K562 (cell line): ENCODE results near the gene WASL. TPM values are rescaled to one million over a fixed set of nuclear protein-coding genes. Genes with fewer than 3 reads are reported as not detected.

Source experiments
- ATAC-seq: fragments of 200-7000 bp; cut with Tn5 transposase; 3 replicates; pipeline ENCODE4 v1.9.1; 2020; ENCODE audit warnings: moderate library complexity
- BruUV-seq: library from RNA; stranded (reverse); fragments of 400-500 nt; replicated peaks from 2 replicates; lab custom pipeline; 2021; lab: Mats Ljungman, UMichigan
- CTCF ChIA-PET: fragments of 300-600 bp; formaldehyde crosslinking; extraction: SDS; loops from one replicate; lab custom pipeline; 2021; ENCODE audit warnings: low intra/inter-chr PET ratio; lab: Yijun Ruan, JAX
- POLR2A ChIA-PET: fragments of 300-600, 350-650 bp; sonication (Branson Sonifier 250); formaldehyde crosslinking; extraction: SDS; loops from one replicate; lab custom pipeline; 2021; ENCODE audit warnings: antibody characterized with exemption, inconsistent platforms; lab: Yijun Ruan, JAX
- DNase-seq, 4 experiments: peaks; one replicate each; pipeline versions ENCODE4 v3.0.0 to v3.0.0-alpha.2; 2011 to 2018; ENCODE audit warnings: low spot score in 3 of 4, mixed read lengths in 3 of 4; ENCODE audit errors: extremely low read depth in 1 of 4
- FAIRE-seq: peaks from 2 replicates; lab custom pipeline; 2011; peaks lifted over from hg19 to GRCh38; lab: Jason Lieb, UNC
- H2AFZ ChIP-seq: 2 replicates; pipeline ENCODE4 v1.6.0; 2011; ENCODE audit warnings: low read depth, low read length, control low read depth, inconsistent platforms
- H3K27ac ChIP-seq: fragments of 200-600 bp; 3 replicates; pipeline ENCODE4 v1.8.0; 2011; ENCODE audit warnings: low read depth, mild to moderate bottlenecking, control low read depth, inconsistent platforms, low read length, moderate library complexity, mixed read lengths; ENCODE audit errors: extremely low read depth
- H3K27me3 ChIP-seq, 2 experiments: fragments of 300-600 bp in 1 of 2; 2 replicates in 1 of 2; 3 replicates in 1 of 2; pipeline versions ENCODE4 v1.6.0 to v1.8.0; 2011; ENCODE audit warnings: inconsistent platforms in 2 of 2, low read length in 2 of 2, mild to moderate bottlenecking in 1 of 2, mixed read lengths in 1 of 2, moderate library complexity in 1 of 2; ENCODE audit not compliant: control insufficient read depth in 2 of 2, insufficient read depth in 2 of 2
- H3K36me3 ChIP-seq: fragments of 300-600 bp; 3 replicates; pipeline ENCODE4 v1.8.0; 2011; ENCODE audit warnings: mild to moderate bottlenecking, low read length, inconsistent platforms; ENCODE audit not compliant: control insufficient read depth, insufficient read depth
- H3K4me1 ChIP-seq, 2 experiments: fragments of 200-600 bp in 1 of 2; replicated peaks in 1 of 2; 2 replicates in 1 of 2; 3 replicates in 1 of 2; pipeline versions ENCODE4 v1.5.1 to v1.8.0; 2011; ENCODE audit warnings: inconsistent platforms in 2 of 2, low read length in 2 of 2, mild to moderate bottlenecking in 1 of 2, mixed read lengths in 1 of 2, moderate library complexity in 1 of 2; ENCODE audit not compliant: control insufficient read depth in 2 of 2, insufficient read depth in 2 of 2
- H3K4me2 ChIP-seq: 2 replicates; pipeline ENCODE4 v1.6.1; 2011; ENCODE audit warnings: low read length, control low read depth, inconsistent platforms, mixed read lengths; ENCODE audit not compliant: insufficient read depth
- H3K4me3 ChIP-seq: fragments of 200-600 bp; sonication (generic), shearing (Covaris generic); 2 replicates; pipeline ENCODE4 v1.5.1; 2016; ENCODE audit warnings: control low read depth, inconsistent platforms
- H3K79me2 ChIP-seq: fragments of 200-600 bp; 3 replicates; pipeline ENCODE4 v1.8.0; 2011; ENCODE audit warnings: low read length, inconsistent platforms; ENCODE audit not compliant: control insufficient read depth, insufficient read depth
- H3K9ac ChIP-seq, 2 experiments: 2 replicates each; pipeline versions ENCODE4 v1.6.0 to v1.6.1; 2011; ENCODE audit warnings: low read depth in 2 of 2, low read length in 2 of 2, control low read depth in 1 of 2, inconsistent platforms in 1 of 2, mild to moderate bottlenecking in 1 of 2, mixed read lengths in 1 of 2; ENCODE audit not compliant: insufficient read depth in 1 of 2
- H3K9me1 ChIP-seq: one replicate; pipeline ENCODE4 v1.6.0; 2011; ENCODE audit warnings: inconsistent platforms, mild to moderate bottlenecking, low read length, moderate library complexity; ENCODE audit not compliant: control insufficient read depth, insufficient read depth
- H3K9me3 ChIP-seq: replicated peaks from 2 replicates; pipeline ENCODE4 v1.5.1; 2011; ENCODE audit warnings: low read depth, low read length, inconsistent platforms; ENCODE audit not compliant: control insufficient read depth, insufficient read depth
- H4K20me1 ChIP-seq: replicated peaks from 2 replicates; pipeline ENCODE4 v1.6.1; 2011; ENCODE audit warnings: low read length, inconsistent platforms, mixed read lengths; ENCODE audit not compliant: control insufficient read depth, insufficient read depth
- EP400 ChIP-seq: fragments of 450-650 bp; IDR thresholded peaks from 2 replicates; pipeline ENCODE4 v1.6.1; 2017; ENCODE audit warnings: antibody characterized with exemption, mild to moderate bottlenecking, moderate library complexity
- GTF2F1 ChIP-seq: IDR thresholded peaks from 2 replicates; pipeline ENCODE4 v1.6.1; 2011; ENCODE audit warnings: low read depth, low read length, improper control_type of control experiment
- NBN ChIP-seq: fragments of 450-650 bp; IDR thresholded peaks from 2 replicates; pipeline ENCODE4 v1.6.1; 2016; ENCODE audit warnings: low read depth, mild to moderate bottlenecking
- NCOA2 ChIP-seq, 2 experiments: fragments of 450-650 bp; IDR thresholded peaks; 2 replicates each; pipeline ENCODE4 v1.6.1; 2018; ENCODE audit warnings: mild to moderate bottlenecking in 2 of 2, moderate library complexity in 1 of 2; ENCODE audit not compliant: partially characterized antibody in 2 of 2
- NFXL1 ChIP-seq: fragments of 450-650 bp; formaldehyde crosslinking; IDR thresholded peaks from 2 replicates; pipeline ENCODE4 v1.4.0; 2021; ENCODE audit warnings: mild to moderate bottlenecking
- VEZF1 ChIP-seq: fragments of 200-800 bp; sonication (Bioruptor generic); IDR thresholded peaks from 2 replicates; pipeline ENCODE4 v1.6.1; 2017; ENCODE audit warnings: missing genetic modification characterization, missing compliant biosample characterization
- XRCC4 ChIP-seq: IDR thresholded peaks from one replicate; pipeline ENCODE4 v1.6.1; 2011; ENCODE audit not compliant: insufficient read depth, insufficient read length; ENCODE audit errors: extremely low read depth
- ZNF518B ChIP-seq: fragments of 250-450 bp; sonication (Bioruptor Pico); IDR thresholded peaks from 2 replicates; pipeline ENCODE4 v1.5.0; 2021; ENCODE audit warnings: mild to moderate bottlenecking, moderate library complexity
- WGBS: fragments of 100-300 bp; shearing (Covaris generic); methylation state at CpG from one replicate; pipeline ENCODE4 v1.1.6; 2016; ENCODE audit warnings: low coverage, mixed read lengths; ENCODE audit not compliant: insufficient coverage; ENCODE audit errors: missing lambda C conversion rate; 5-methylcytosine and 5-hydroxymethylcytosine counted together
- in situ Hi-C: fragments of 300-500 bp; cut with MboI; formaldehyde crosslinking; loops from 4 replicates; pipeline ENCODE4 v1.15.0; 2018; ENCODE audit warnings: inconsistent platforms, mixed read lengths
- intact Hi-C: fragments of 100-400 bp; cut with micrococcal nuclease; formaldehyde crosslinking; loops from 2 replicates; pipeline ENCODE4 v1.14.2; 2022
- polyA plus RNA-seq, 8 experiments: library from polyadenylated mRNA; depleted of rRNA in 4 of 8; stranded (reverse) in 5 of 8; unstranded in 3 of 8; fragments of >200 nt; fragmentation: Nextera tagmentation in 2 of 8; fragmentation: Illumina TruSeq in 1 of 8; extraction: Ambion mirVana in 2 of 8; extraction: Trizol in 1 of 8; gene quantifications; 2 replicates each; pipeline versions ENCODE4 v1.2.1 to v1.2.3, GENCODE V29; 2011 to 2014; ENCODE audit warnings: inconsistent platforms in 1 of 8, missing spikeins in 1 of 8
- total RNA-seq, 7 experiments: library from RNA; depleted of rRNA in 6 of 7; stranded (reverse); fragments of >200 nt in 6 of 7; fragmentation: Illumina TruSeq in 2 of 7; extraction: Trizol in 2 of 7; gene quantifications; 2 replicates each; pipeline versions ENCODE4 v1.2.1 to v1.2.3, GENCODE V29; 2011 to 2021; ENCODE audit warnings: low replicate concordance in 1 of 7

WASL gene
- total and polyA plus RNA-seq, 9 of the 15 experiments (the other 6 are each of a cell fraction or from before 2014, with no cell fraction given), result 3.2 to 13.9 (median 8.3) TPM

GRCh38 chr7:123724817-123725253, 24.0 kb downstream of the WASL start:
- peaks cover 3% of the 10 kb centered on the region; the same call in 1 of the 2 replicates for H4K20me1 ChIP-seq
- no peak overlapping the region for H3K27ac ChIP-seq
- H3K79me2 ChIP-seq, result peaks cover 100% of the 10 kb centered on the region
- intact Hi-C loops, result loop anchor here (5.0 kb wide), 1 partner anchor 1842 kb away; no protein-coding TSS in a partner anchor
- no TSS peak for BruUV-seq
- H3K4me1 ChIP-seq, result peaks cover 9 to 14% of the 10 kb centered on the region in 2 experiments
- FAIRE-seq (no peak), ATAC-seq (no peak), DNase-seq (no peak)
- H3K27me3 ChIP-seq, result no peaks in the 10 kb centered on the region
- H3K9me3 ChIP-seq, result no peaks in the 10 kb centered on the region
- 29% methylated on average over 3 of the region's 3 CpGs for WGBS
- H3K9me1 ChIP-seq, result no peaks in the 10 kb centered on the region
- H2AFZ ChIP-seq, result no peak overlapping the region
- H3K4me3 ChIP-seq, result no peak overlapping the region
- in situ Hi-C loops, result no loop called here
- no peak overlapping the region for H3K4me2 ChIP-seq
- ChIA-PET CTCF (no interaction called here), POLR2A (no interaction called here)
- no peaks in the 10 kb centered on the region for H3K36me3 ChIP-seq
- H3K9ac ChIP-seq, result no peak overlapping the region
- TF ChIP-seq VEZF1 (CRISPR knock-in tag) (peak; percentile 14; the same call in 1 of the 2 replicates), NBN (no peak)

GRCh38 chr7:123723913-123724312, 24.9 kb downstream of the WASL start:
- Histone ChIP-seq H3K9me1 (no peaks in the 10 kb centered on the region), H3K9ac (no peak overlapping the region), H3K27me3 (no peaks in the 10 kb centered on the region), H3K9me3 (no peaks in the 10 kb centered on the region), H3K4me2 (no peak overlapping the region), H4K20me1 (peaks cover 12% of the 10 kb centered on the region), H3K36me3 (no peaks in the 10 kb centered on the region; the same call in 2 of the 3 replicates), H3K27ac (no peak overlapping the region)
- ATAC-seq, result no peak
- ChIA-PET CTCF (no interaction called here), POLR2A (interaction anchor here (0.6 to 1.4 kb wide), 4 partner anchors 10 to 1780 kb away, joined by 3 to 6 read pairs (median 4); partner anchors contain the start of gene WASL)
- intact Hi-C loops, result no loop called here
- 81% methylated on average over 3 of the region's 3 CpGs for WGBS
- DNase-seq, result no peak
- 0 out of 2 replicates have a peak, but pooled peaks have one; percentile 0 for TF ChIP-seq EP400
- TF ChIP-seq NCOA2 (IDR thresholded peaks at IDR 0.05; ENCODE audit: partially characterized antibody in 2 of 2), result peak in 1 of 2 experiments; percentile 21
- TF ChIP-seq GTF2F1, result no peak
- TF ChIP-seq XRCC4, result no peak
- no peak for TF ChIP-seq ZNF518B (CRISPR knock-in tag)
- TF ChIP-seq NFXL1 (CRISPR knock-in tag), result no peak
- TF ChIP-seq, all 486 proteins: peak for 2
- no peak overlapping the region for H2AFZ ChIP-seq
- FAIRE-seq, result no peak
- peaks cover 9 to 23% of the 10 kb centered on the region in 2 experiments for H3K4me1 ChIP-seq
- H3K4me3 ChIP-seq, result no peak overlapping the region
- no TSS peak for BruUV-seq
- peaks cover 100% of the 10 kb centered on the region for H3K79me2 ChIP-seq
- in situ Hi-C loops, result no loop called here
